ENCODE measurements around the gene PSMA5. TPM values are rescaled to one million over a fixed set of nuclear protein-coding genes. Genes with fewer than 3 reads are reported as not detected.
A peak's percentile ranks its signal among the peaks of the same experiment; 100 is the strongest.

Gene PSMA5
- total and polyA plus RNA-seq, 2 of the 13 experiments (the other 11 are each of a cell fraction or from before 2014, with no cell fraction given) = 140 to 169 TPM

- TF ChIP-seq RARA (CRISPR knock-in tag; IDR thresholded peaks at IDR 0.05) (peak; percentile 51; the same call in 1 of the 2 replicates), HOXA9 (CRISPR knock-in tag; IDR thresholded peaks at IDR 0.05; ENCODE audit: borderline replicate concordance) (no peak), UBTF (CRISPR knock-in tag; IDR thresholded peaks at IDR 0.05) (no peak), ZSCAN25 (CRISPR knock-in tag; IDR thresholded peaks at IDR 0.05) (no peak), SRSF4 (IDR thresholded peaks at IDR 0.05; ENCODE audit: low read depth, low read length, poor library complexity, severe bottlenecking) (no peak), NFE2L1 (CRISPR knock-in tag; IDR thresholded peaks at IDR 0.05; ENCODE audit: borderline replicate concordance) (no peak), KLF6 (CRISPR knock-in tag; IDR thresholded peaks at IDR 0.05) (0 out of 2 replicates have a peak, but pooled peaks have one; percentile 47), PPARG (CRISPR knock-in tag; conservative IDR thresholded peaks at IDR 0.05) (no peak), LCORL (IDR thresholded peaks at IDR 0.05) (no peak), LCORL (CRISPR knock-in tag; IDR thresholded peaks at IDR 0.05) (no peak), ZNF10 (CRISPR knock-in tag; IDR thresholded peaks at IDR 0.05; ENCODE audit: borderline replicate concordance, low read depth) (no peak), ATF1 (CRISPR knock-in tag; IDR thresholded peaks at IDR 0.05) (0 out of 2 replicates have a peak, but pooled peaks have one; percentile 41), FOXM1 (CRISPR knock-in tag; IDR thresholded peaks at IDR 0.05) (no peak), ZNF784 (CRISPR knock-in tag; IDR thresholded peaks at IDR 0.05; ENCODE audit: borderline replicate concordance) (peak; percentile 52; the same call in 1 of the 2 replicates), ZNF362 (CRISPR knock-in tag; IDR thresholded peaks at IDR 0.05; ENCODE audit: borderline replicate concordance) (no peak), IRF2 (CRISPR knock-in tag; IDR thresholded peaks at IDR 0.05) (no peak), THAP11 (CRISPR knock-in tag; IDR thresholded peaks at IDR 0.05) (0 out of 2 replicates have a peak, but pooled peaks have one; percentile 6), ATF2 (CRISPR knock-in tag; IDR thresholded peaks at IDR 0.05) (no peak), ZNF772 (CRISPR knock-in tag; IDR thresholded peaks at IDR 0.05) (no peak), HMG20A (CRISPR knock-in tag; IDR thresholded peaks at IDR 0.05; ENCODE audit: borderline replicate concordance) (peak; percentile 66; the same call in 1 of the 2 replicates), FOSL1 (CRISPR knock-in tag; IDR thresholded peaks at IDR 0.05; ENCODE audit: borderline replicate concordance) (no peak), ZNF780A (CRISPR knock-in tag; IDR thresholded peaks at IDR 0.05) (no peak), ZNF547 (CRISPR knock-in tag; IDR thresholded peaks at IDR 0.05) (no peak), GLI4 (CRISPR knock-in tag; IDR thresholded peaks at IDR 0.05; ENCODE audit: borderline replicate concordance) (no peak), TARDBP (CRISPR knock-in tag; IDR thresholded peaks at IDR 0.05) (peak; percentile 54; the same call in 1 of the 2 replicates), KAT7 (CRISPR knock-in tag; IDR thresholded peaks at IDR 0.05; ENCODE audit: borderline replicate concordance) (no peak), CCAR2 (optimal IDR thresholded peaks at IDR 0.05; ENCODE audit: low read depth, low read length) (no peak)
Measured at GRCh38 chr1:109370712-109371340, 55.4 kb downstream of the PSMA5 start (continued).
